Measurements from ENCODE around the gene TNFRSF13B.
"Not testable (repeated sequence)": the region's sequence is repeated elsewhere in the genome, so short reads cannot be mapped to it uniquely, and the experiment has no call there.

- not testable (repeated sequence) for TF ChIP-seq CTCF (IDR thresholded peaks at IDR 0.05 in 2 of 3, conservative IDR thresholded peaks at IDR 0.05 in 1 of 3; ENCODE audit: control insufficient read depth in 2 of 3, extremely low read depth in 1 of 3, insufficient read depth in 1 of 3, low read depth in 3 of 3, low read length in 3 of 3); POLR2A (IDR thresholded peaks at IDR 0.05; ENCODE audit: low read depth, low read length); BHLHE40 (IDR thresholded peaks at IDR 0.05; ENCODE audit: borderline replicate concordance in 1 of 2, low read depth in 2 of 2, low read length in 1 of 2); POLR2AphosphoS5 (IDR thresholded peaks at IDR 0.05; ENCODE audit: low read length); CHD4 (IDR thresholded peaks at IDR 0.05); SP1 (IDR thresholded peaks at IDR 0.05; ENCODE audit: low read depth, low read length); SKIL (IDR thresholded peaks at IDR 0.05; ENCODE audit: low read depth, poor library complexity, severe bottlenecking); SIN3A (IDR thresholded peaks at IDR 0.05; ENCODE audit: low read depth, low read length); MXI1 (IDR thresholded peaks at IDR 0.05; ENCODE audit: low read depth, low read length); USF2 (IDR thresholded peaks at IDR 0.05; ENCODE audit: borderline replicate concordance, low read depth, low read length)
Observed at GRCh38 chr17:16996726-16997125, 24.8 kb upstream of the TNFRSF13B start.
